AG04449 (cell line): Measurements from ENCODE around the gene SYT1.

Experiments used
- CTCF ChIA-PET: fragments of 350-600 bp; formaldehyde crosslinking; extraction: SDS; loops from one replicate; lab custom pipeline; 2021; ENCODE audit warnings: antibody characterized with exemption; lab: Yijun Ruan, JAX
- POLR2A ChIA-PET: fragments of 400-600, 350-600 bp; formaldehyde crosslinking; extraction: SDS; loops from one replicate; lab custom pipeline; 2020; ENCODE audit warnings: antibody characterized with exemption, inconsistent platforms; lab: Yijun Ruan, JAX
- DNase-seq: peaks from one replicate; pipeline ENCODE4 v3.0.0-alpha.2; 2010; ENCODE audit warnings: low read depth, low spot score
- H3K4me3 ChIP-seq: 2 replicates; pipeline ENCODE4 v1.5.1; 2011; ENCODE audit warnings: low read depth, mild to moderate bottlenecking, control low read depth, low read length
- TF ChIP-seq, protein P1 (sequence below): IDR thresholded peaks from one replicate; pipeline ENCODE4 v1.5.1; 2011; ENCODE audit warnings: mild to moderate bottlenecking, moderate library complexity, low read length, control low read depth, inconsistent platforms; ENCODE audit not compliant: insufficient read depth; ENCODE audit errors: missing control alignments

The SYT1 gene

DNA sequence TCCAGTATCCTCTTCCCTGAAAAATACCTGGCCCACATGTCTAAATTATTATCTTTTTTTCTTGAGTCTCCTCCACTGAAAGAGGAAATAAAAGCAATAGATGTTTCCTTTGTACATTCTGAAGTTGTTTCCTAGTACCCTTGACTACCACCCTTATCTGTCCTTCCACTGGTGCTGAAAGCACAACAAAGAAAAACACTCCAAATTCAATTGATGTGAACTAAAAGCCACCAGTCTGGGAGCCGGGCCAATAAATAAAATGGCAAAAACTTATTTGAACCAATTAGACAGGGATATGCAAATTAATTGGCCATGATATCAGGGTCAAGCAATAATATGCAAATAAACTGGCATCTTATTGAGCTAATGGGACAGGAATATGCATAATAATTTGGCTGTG is 495.7 kb downstream of the SYT1 start:
- TF ChIP-seq, protein P1, sequence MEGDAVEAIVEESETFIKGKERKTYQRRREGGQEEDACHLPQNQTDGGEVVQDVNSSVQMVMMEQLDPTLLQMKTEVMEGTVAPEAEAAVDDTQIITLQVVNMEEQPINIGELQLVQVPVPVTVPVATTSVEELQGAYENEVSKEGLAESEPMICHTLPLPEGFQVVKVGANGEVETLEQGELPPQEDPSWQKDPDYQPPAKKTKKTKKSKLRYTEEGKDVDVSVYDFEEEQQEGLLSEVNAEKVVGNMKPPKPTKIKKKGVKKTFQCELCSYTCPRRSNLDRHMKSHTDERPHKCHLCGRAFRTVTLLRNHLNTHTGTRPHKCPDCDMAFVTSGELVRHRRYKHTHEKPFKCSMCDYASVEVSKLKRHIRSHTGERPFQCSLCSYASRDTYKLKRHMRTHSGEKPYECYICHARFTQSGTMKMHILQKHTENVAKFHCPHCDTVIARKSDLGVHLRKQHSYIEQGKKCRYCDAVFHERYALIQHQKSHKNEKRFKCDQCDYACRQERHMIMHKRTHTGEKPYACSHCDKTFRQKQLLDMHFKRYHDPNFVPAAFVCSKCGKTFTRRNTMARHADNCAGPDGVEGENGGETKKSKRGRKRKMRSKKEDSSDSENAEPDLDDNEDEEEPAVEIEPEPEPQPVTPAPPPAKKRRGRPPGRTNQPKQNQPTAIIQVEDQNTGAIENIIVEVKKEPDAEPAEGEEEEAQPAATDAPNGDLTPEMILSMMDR, result no peak
- no peak overlapping the region for H3K4me3 ChIP-seq
- ChIA-PET POLR2A (no interaction called here), CTCF (no interaction called here)
- DNase-seq, result no peak

DNA sequence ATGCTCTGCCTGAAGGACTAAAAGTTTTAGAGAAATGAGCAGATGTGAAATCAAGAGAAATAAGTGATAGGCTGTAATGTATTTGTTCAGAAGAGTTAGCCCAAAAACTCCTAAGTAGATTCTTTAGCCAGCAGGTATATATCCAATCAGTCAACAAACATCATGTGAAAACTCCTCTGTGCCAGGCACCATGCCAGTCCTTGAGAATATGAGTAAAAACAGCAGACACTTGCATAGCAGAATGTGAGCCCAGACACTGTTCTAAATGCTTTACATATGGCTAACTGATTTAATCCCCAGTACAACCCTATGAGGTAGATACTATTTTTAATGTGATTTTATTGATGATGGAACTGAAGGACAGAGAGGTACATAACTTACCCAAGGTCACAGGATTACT is 496.4 kb downstream of the SYT1 start:
- POLR2A ChIA-PET, result no interaction called here
- DNase-seq, result no peak
- no peak overlapping the region for H3K4me3 ChIP-seq
- CTCF ChIA-PET, result no interaction called here
- TF ChIP-seq, protein P1, result no peak

DNA sequence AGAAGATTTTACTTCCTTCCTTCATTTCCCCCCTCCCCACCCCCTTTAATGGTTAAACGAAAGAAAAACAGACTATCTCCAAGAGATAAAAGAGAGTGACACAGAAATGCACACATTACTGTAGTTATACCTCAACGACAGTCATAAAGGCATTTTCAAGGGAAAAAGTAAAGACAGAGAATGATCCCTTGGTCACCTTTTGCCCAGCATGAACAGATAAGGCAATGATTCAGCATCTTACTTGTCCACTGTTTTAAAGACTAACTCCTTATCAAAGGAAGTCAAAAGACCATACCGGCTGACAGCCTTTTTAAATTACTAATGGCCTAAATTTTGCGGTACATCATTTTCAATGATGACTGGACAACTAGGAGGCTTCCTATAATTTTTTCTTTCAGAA is 499.6 kb downstream of the SYT1 start:
- no peak for DNase-seq
- no peak overlapping the region for H3K4me3 ChIP-seq
- ChIA-PET POLR2A (no interaction called here), CTCF (no interaction called here)
- TF ChIP-seq, protein P1, result no peak

DNA sequence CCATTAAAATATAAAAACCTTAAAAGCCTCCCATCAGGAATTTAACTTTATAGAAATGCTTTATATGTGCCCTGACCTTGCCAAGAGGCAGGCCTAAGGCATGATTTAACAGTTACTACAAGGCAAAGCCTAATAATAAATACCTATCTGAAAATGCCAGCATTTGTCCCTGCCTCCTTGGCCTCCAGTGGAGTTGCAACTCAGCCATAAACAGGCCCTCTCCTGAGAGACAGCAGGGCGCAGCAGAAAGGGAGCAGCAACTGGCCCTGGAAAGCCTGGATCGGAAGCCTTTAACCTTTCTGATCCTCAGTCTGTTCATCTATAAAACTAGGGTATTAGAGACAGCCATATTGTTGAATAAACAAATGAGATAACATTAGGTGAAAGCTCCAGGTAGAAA is 501.8 kb downstream of the SYT1 start:
- no peak overlapping the region for H3K4me3 ChIP-seq
- TF ChIP-seq, protein P1, result no peak
- ChIA-PET CTCF (interaction anchor here (0.9 kb wide), 1 partner anchor 10 kb away, joined by 3 read pairs; no protein-coding TSS in a partner anchor), POLR2A (no interaction called here)
- DNase-seq, result no peak

DNA sequence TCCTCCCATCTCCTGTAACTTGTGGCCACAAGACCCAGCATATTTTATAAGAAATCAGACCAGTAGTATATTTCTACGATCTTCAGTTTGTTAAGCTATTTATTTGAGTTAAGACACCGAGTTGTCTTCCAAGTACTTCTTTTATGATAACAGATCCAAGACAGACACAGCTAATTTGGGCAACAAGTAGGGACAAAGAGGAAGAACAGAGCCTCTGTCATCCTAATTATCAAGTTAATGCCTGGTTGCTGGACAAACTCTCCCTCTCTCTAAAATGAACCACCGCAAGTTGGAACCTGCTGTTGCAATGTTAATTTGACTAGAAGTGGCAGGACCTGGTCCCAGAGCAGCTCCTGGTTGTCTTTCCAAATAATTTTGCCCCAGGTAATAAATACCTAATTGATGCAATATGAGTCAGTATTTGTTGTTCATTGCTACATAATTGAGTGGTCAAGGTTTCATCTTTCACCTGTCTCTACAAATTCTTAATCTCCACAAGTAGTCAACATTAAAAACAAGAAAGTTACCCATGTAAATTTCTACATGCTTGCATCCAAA is 502.5 kb downstream of the SYT1 start:
- TF ChIP-seq, protein P1, result no peak
- no peak for DNase-seq
- H3K4me3 ChIP-seq, result no peak overlapping the region
- CTCF ChIA-PET, result interaction anchor here (0.9 kb wide), 1 partner anchor 10 kb away, joined by 3 read pairs; no protein-coding TSS in a partner anchor
- POLR2A ChIA-PET, result no interaction called here

DNA sequence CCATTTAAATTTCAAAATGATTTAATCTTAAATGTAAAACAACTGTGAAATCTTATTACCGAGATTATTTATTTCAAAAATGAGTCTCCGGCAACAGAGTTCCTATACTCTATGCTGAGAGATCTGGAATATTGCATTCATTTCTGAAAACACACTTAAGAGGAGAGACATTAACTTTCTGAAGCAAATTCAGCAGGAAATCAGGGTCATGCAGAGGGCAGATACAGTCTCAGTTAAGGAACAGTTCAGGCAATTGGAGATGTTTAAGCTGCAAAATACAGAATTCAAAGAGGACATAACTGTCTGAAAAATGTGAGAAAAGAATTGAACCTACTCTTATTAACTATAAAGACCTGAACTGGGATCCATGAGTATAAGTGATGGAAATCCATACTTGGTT is 505.4 kb downstream of the SYT1 start:
- TF ChIP-seq, protein P1, result no peak
- POLR2A ChIA-PET, result no interaction called here
- H3K4me3 ChIP-seq, result no peak overlapping the region
- CTCF ChIA-PET, result interaction anchor here (1.3 kb wide), 1 partner anchor 8 kb away, joined by 3 read pairs; no protein-coding TSS in a partner anchor
- no peak for DNase-seq
